Fibroblast of the conjunctiva (primary cell): ENCODE data around the gene ROR1.

ENCODE experiments used
- DNase-seq: peaks from one replicate; pipeline ENCODE4 v3.0.0-alpha.2; 2010; ENCODE audit warnings: low read depth

Gene ROR1

GRCh38 chr1:64140596-64140995, 366.8 kb downstream of the ROR1 start:
- no peak for DNase-seq

GRCh38 chr1:64147045-64147724, 373.4 kb downstream of the ROR1 start:
- DNase-seq, result no peak

- no peak for DNase-seq
These were observed 373.9 kb downstream of the ROR1 start for GRCh38 chr1:64147759-64148158.

- no peak for DNase-seq
These were observed 376.4 kb downstream of the ROR1 start for GRCh38 chr1:64150266-64150665.

- no peak for DNase-seq
These were observed 377.0 kb downstream of the ROR1 start for GRCh38 chr1:64150729-64151230.

- DNase-seq, result no peak
These were observed 381.5 kb downstream of the ROR1 start for GRCh38 chr1:64155278-64155677.

- no peak for DNase-seq
These were observed 387.6 kb downstream of the ROR1 start for GRCh38 chr1:64161357-64161941.

- DNase-seq, result no peak
These were observed 388.3 kb downstream of the ROR1 start for GRCh38 chr1:64162151-64162550.

- no peak for DNase-seq
These were observed 389.0 kb downstream of the ROR1 start for GRCh38 chr1:64162804-64163203.

GRCh38 chr1:64163431-64163830, 389.6 kb downstream of the ROR1 start:
- no peak for DNase-seq

GRCh38 chr1:64163970-64164369, 390.2 kb downstream of the ROR1 start:
- DNase-seq, result no peak

- no peak for DNase-seq
These were observed 392.8 kb downstream of the ROR1 start for GRCh38 chr1:64166629-64167028.

GRCh38 chr1:64167176-64167575, 393.4 kb downstream of the ROR1 start:
- no peak for DNase-seq

GRCh38 chr1:64171246-64171645, 397.4 kb downstream of the ROR1 start:
- no peak for DNase-seq

GRCh38 chr1:64171797-64172281, 398.0 kb downstream of the ROR1 start:
- no peak for DNase-seq

- peak; percentile 45 for DNase-seq
These were observed 398.7 kb downstream of the ROR1 start for GRCh38 chr1:64172458-64172983.

- DNase-seq, result no peak
These were observed 399.6 kb downstream of the ROR1 start for GRCh38 chr1:64173336-64173940.

- no peak for DNase-seq
These were observed 401.8 kb downstream of the ROR1 start for GRCh38 chr1:64175639-64176038.

- no peak for DNase-seq
These were observed 402.8 kb downstream of the ROR1 start for GRCh38 chr1:64176659-64177058.

- no peak for DNase-seq
These were observed 405.8 kb downstream of the ROR1 start for GRCh38 chr1:64179588-64179987.

- no peak for DNase-seq
These were observed 408.4 kb downstream of the ROR1 start for GRCh38 chr1:64182207-64182606.

- DNase-seq, result no peak
These were observed 409.7 kb downstream of the ROR1 start for GRCh38 chr1:64183395-64184002.
